ENCODE data around the gene PDZD8.

DNA sequence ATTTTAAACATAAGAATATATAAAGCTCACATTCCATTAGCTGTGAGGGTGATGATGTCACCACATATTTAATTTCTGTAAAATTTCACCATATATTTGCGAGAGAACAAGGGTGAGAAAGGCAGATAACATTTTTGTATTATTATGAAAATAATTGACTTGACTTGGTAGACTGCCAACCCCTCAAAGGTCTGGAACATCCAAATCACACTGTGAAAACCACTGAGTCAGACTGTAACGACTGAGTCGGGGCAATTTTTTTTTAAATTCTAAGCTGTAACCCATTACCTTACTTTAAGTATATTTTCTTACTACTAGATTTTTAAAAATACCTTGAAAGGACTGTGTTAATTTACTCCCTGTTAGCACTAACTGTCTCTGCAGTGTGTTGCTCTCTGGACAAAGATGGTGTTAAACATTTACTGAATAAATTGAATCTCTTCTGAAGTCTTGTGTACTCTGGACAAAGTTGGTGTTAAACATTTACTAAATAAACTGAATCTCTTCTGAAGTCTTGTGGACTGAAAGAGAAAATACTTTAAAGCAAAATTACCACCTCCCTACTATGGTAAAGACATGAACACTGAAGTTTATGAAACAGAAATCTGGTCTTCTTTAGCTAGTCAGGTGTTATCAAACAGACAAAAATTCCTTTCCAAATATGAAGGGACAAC lies 14.1 kb downstream of the PDZD8 start:
- TF ChIP-seq CTCF (IDR thresholded peaks at IDR 0.05; ENCODE audit: low read depth, low read length, poor library complexity, severe bottlenecking), result no peak
- TF ChIP-seq EZH2phosphoT487 (IDR thresholded peaks at IDR 0.05; ENCODE audit: borderline replicate concordance, low read length), result no peak

All from DOHH2 (cell line).